Hematopoietic multipotent progenitor cell (in vitro differentiated cells): Measurements from ENCODE around the gene FRS2. TPM values are rescaled to one million over a fixed set of nuclear protein-coding genes. Genes with fewer than 3 reads are reported as not detected.
"Not testable (repeated sequence)": the region's sequence is repeated elsewhere in the genome, so short reads cannot be mapped to it uniquely, and the experiment has no call there.

ENCODE experiments used
- DNase-seq, 3 donors: peaks; one replicate each; pipeline ENCODE4 v3.0.0-alpha.2; 2011 to 2015; ENCODE audit warnings: low read depth in 2 of 3, low spot score in 2 of 3
- total RNA-seq: library from RNA; depleted of rRNA; stranded (reverse); fragments of >200 nt; gene quantifications from one replicate; pipeline ENCODE4 v1.2.3, GENCODE V29; 2012

Gene FRS2
- total RNA-seq, 1 donor = 21.0 TPM

DNA sequence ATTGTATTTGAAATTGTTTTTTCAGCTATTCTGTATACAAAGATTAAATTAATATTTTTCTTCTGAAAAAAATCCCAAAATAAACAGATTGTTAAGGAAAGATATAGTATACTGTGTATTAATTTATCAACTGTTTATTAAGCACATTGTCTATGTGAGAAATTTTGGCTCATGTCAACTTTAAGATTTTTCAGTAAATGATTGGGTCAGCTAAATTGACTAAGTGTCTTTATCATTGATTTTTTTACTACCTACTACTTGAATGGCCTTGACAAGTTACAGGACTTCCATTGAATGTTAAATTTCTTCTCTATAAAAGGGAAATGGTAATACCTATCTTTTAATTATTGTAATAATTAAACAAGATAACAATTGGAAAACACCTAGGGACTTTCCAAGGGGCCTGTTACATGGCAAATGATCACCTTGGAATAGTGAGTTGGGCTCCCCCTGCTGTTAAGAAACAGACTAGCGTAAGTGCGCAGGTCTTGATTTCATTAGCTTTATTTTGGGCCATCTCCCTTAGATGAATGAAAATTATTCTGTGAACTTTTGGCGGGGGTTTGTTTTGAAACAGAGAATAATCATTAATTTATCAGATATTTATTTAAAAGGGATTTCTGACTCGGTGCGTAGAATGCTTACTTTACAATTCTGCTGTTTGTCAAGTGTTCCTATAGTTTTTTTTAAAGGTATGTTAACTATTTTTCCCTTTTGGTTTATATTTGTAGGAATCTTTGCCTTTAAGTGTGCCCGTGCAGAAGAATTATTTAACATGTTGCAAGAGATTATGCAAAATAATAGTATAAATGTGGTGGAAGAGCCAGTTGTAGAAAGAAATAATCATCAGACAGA is 100.6 kb downstream of the FRS2 start:
- peak; percentile 33 to 77 (median 55) for DNase-seq

DNA sequence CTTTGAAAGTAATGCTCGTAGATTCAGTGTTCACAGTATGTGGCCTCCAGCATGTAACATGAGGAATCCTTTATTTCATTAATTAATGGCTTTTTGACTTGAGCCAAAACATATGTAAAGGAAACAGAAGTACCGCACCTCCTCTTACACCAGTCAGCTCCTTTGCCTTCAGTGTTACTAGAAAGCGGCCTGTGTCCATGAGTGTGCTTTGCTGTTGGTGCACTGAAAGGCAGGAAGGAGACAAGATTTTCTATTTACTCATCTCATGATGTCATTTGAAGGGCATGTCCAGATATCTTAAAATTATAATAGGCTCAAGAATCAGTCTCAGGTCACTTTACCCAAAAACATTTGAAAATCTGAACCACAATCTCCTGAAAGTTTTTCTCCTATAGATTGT is 105.2 kb downstream of the FRS2 start:
- DNase-seq = no peak

- DNase-seq = no peak
These were observed 108.1 kb downstream of the FRS2 start for GRCh38 chr12:69578283-69578682.

- no peak for DNase-seq
These were observed 108.8 kb downstream of the FRS2 start for GRCh38 chr12:69579029-69579428.

- no peak for DNase-seq
These were observed 109.9 kb downstream of the FRS2 start for GRCh38 chr12:69580074-69580473.

- DNase-seq = no peak
These were observed 113.0 kb downstream of the FRS2 start for GRCh38 chr12:69583203-69583602.

DNA sequence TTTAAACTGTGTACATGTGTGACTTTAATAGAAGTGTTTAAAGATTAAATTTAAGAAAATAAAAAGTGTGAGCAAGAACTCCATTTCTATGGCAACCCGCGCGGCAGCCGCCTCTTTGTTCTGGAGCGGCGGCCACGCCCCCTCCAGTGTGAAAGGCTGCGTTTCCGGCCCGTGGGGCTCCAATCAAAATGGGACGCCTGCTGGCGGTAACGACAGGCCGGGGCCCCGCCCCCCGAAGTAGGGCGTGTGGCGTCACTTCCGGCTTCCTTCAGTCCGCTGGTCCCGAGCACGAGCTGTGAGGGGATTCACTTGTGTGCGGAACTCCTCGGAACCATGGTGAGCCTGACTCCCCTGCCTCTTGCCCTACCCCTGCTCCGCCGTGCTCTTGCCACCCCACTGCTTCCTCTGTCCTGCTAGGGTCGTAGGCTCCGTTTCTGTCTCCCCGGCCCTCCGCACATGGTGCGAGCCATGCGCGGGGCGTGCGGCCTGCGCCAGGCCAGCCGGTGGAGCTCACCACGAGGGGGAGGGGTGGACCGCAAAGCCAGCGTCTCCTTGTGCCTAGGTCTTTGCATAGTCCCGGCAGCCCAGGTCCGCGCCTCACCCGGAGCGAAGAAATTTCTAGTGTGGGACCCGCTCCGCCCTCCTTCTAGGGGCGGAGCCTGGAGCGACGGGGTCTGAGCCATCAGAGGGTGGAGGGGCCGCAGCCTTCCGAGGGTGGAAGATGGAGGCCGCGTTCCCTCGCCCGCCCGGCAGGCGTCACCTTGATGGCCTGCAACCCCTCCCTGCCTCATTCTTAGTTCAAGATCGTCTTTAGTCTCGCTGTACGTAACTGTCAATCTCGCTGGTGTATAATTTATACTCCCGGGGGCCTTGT is 115.2 kb downstream of the FRS2 start, which contains the start of gene CCT2:
Gene CCT2, plus strand, starts transcription at position 271 of the 874 bp plus-strand sequence. Its CDS starts 63 bp downstream, at position 334.
- peak; percentile 94 to 97 (median 97) for DNase-seq

- no peak for DNase-seq
These were observed 118.3 kb downstream of the FRS2 start for GRCh38 chr12:69588527-69588926.

GRCh38 chr12:69589082-69589481 is 118.9 kb downstream of the FRS2 start:
- DNase-seq = no peak

DNA sequence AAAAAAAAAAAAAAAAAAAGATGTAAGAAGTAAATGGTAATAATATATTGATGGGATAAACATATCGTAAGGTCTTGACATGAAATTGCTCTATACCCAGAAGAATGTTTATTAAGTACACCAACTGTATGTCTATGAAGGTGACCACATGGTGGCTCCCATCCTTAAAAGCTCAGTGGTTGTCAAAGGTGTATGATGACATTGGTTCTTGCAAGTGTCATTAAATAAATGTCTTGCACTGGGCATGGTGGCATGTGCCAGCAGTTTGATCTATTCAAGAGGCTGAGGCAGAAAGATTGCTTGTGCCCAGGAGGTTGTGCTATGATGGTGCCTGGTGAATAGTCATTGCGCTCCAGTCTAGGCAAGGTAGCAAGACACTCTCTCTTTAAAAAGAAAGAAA is 125.5 kb downstream of the FRS2 start:
- DNase-seq = no peak

DNA sequence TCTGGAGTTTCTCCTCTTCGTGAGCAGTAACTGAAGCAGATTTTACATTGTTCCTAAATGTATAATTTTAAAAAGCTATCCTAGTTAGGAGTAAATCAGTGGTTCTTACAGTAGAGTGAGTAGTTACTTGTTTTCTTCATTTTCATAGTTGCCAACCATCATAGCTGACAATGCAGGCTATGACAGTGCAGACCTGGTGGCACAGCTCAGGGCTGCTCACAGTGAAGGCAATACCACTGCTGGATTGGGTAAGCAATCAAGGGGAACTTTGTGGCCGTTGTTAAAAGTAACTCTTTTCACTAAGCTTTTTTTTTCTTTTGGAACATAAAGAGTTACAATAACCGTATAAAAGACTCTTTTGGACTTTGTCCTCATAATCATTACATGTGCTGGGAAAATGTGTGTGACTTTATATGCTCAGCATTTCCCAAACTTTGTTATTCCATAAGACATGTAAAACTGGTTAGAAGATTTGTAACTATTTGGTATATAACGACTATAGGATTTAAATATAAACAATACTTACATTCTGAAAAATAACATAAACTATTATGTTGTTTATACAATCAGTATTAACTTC is 128.1 kb downstream of the FRS2 start:
- no peak for DNase-seq

- DNase-seq = no peak
These were observed 130.6 kb downstream of the FRS2 start for GRCh38 chr12:69600804-69601203.

DNA sequence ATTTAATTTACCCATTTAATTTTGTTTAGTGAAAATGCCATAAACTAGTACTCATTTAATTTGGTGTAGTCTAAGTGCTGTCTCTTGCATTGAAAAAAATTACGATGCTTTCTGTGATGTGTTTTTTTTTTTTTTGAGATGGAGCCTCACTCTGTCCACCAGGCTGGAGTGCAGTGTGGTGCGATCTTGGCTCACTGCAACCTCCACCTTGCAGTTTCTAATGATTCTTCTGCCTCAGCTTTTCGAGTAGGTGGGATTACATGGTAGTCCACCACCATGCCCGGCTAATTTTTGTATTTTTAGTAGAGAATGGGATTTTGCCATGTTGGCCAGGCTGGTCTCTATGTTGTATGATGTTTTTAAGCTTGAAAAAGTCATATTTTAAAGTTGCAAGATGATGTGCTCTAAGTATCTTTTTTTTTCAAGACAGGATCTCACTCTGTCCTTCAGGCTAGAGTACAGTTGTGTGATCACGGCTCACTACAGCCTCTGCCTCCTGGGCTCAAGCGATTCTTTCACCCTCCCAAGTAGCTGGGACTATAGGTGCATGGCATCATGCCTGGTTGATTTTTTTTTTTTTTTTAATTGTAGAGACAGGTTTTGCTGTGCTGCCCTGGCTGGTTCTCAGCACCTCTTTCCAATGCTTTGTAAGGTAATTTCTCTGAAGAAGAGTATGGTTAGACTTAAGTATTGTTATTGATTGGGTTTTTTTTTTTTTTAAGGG is 131.9 kb downstream of the FRS2 start:
- DNase-seq = no peak

DNA sequence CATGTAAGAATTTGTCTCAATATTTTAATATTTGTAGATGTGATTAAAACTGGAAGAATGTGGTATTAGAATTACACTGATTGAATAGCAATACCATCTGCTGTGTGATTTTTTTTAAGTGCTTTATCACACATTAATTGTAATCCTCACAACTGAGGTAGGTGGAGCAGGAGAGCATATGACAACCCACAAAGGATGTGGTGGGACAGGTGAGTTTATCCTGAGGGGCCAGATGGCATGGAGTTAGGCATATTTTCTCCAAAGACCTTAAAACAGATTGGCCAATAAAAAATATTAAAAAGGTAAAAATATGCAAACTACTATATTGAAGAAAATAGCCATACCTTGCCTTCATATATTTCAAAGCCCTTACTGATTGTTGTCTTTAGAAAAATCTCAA is 132.8 kb downstream of the FRS2 start:
- DNase-seq = no peak

- not testable (repeated sequence) for DNase-seq
These were observed 133.4 kb downstream of the FRS2 start for GRCh38 chr12:69603556-69603955.

DNA sequence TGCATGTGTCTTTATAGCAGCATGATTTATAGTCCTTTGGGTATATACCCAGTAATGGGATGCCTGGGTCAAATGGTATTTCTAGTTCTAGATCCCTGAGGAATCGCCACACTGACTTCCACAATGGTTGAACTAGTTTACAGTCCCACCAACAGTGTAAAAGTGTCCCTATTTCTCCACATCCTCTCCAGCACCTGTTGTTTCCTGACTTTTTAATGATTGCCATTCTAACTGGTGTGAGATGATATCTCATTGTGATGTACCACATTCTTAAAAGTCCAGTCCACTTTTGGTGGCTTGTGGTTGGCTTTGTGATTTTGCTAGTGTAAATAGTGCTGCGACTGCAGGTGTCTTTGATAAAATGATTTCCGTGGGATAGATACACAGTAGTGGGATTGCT is 134.1 kb downstream of the FRS2 start:
- not testable (repeated sequence) for DNase-seq

DNA sequence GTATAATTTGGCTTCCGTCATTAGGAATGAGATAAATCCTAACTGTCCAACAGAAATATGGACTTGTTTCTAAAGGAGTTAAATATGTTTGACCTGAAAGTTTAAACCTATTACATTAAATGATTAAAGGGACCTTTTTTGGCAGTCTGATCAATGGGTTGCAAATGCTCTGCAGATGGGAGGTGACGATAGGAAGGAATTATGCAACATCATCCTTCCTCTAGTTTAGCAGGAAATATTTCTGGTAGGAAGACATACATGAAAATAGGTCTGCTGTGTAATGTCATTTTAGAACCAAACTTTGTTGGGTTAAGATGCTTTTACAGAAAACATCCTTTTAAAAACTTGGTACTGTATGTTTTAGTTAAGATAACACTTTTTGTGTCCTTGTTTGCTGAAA is 137.9 kb downstream of the FRS2 start:
- no peak for DNase-seq

- no peak for DNase-seq
These were observed 139.9 kb downstream of the FRS2 start for GRCh38 chr12:69610126-69610525.

- no peak for DNase-seq
These were observed 140.5 kb downstream of the FRS2 start, which contains the start of gene LRRC10 for GRCh38 chr12:69610729-69611128. LRRC10 (minus strand) TSS chr12:69610907; CDS start chr12:69610838, 69 bp downstream.

DNA sequence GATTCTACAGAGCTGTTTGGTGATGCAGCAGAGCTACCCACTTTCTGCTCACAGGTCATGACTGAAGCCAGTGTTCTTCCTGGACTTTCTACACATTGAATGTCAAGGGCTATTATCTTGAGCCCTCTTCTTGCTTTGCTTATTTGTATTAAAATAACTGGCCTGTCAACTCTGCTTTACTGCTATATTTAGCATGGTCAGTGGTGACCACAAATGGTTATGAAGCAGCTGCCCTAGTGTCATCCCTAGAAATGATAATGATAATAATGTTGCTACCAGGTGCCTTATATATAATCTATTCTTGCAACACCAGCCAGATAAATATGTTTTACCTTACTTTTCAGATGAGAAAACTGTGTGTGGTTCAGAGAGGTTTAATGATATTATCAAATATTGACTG is 143.2 kb downstream of the FRS2 start:
- DNase-seq = no peak
